Upper lobe of right lung (tissue), 1 donor: ENCODE results near the gene S1PR3. TPM values are rescaled to one million over a fixed set of nuclear protein-coding genes. Genes with fewer than 3 reads are reported as not detected.

ENCODE experiments used
- ATAC-seq: fragments of 200-7000 bp; cut with Tn5 transposase; one replicate; pipeline ENCODE4 v1.9.1; 2020; ENCODE audit warnings: mild to moderate bottlenecking, moderate library complexity
- DNase-seq: peaks from one replicate; pipeline ENCODE4 v3.0.0-alpha.2; 2020
- H3K27ac ChIP-seq: fragments of 200-600 bp; one replicate; pipeline ENCODE4 v1.8.0; 2022
- H3K27me3 ChIP-seq: fragments of 200-600 bp; one replicate; pipeline ENCODE4 v1.8.0; 2022; ENCODE audit warnings: mild to moderate bottlenecking
- H3K36me3 ChIP-seq: fragments of 200-600 bp; one replicate; pipeline ENCODE4 v1.8.0; 2022
- H3K4me1 ChIP-seq: fragments of 200-600 bp; one replicate; pipeline ENCODE4 v1.8.0; 2022
- H3K4me3 ChIP-seq: fragments of 200-600 bp; one replicate; pipeline ENCODE4 v1.8.0; 2022; ENCODE audit warnings: mild to moderate bottlenecking
- H3K9me3 ChIP-seq: fragments of 200-600 bp; one replicate; pipeline ENCODE4 v1.8.0; 2022
- intact Hi-C: fragments of 100-400 bp; cut with DNase I; formaldehyde crosslinking; loops from one replicate; pipeline ENCODE4 v1.11.0; 2022
- total RNA-seq: library from RNA; stranded (reverse); fragmentation: NEBNext Ultra II Directional; extraction: Animal tissue kit (Norgen Biotek cat#: 25700); gene quantifications from one replicate; pipeline ENCODE4 v1.2.1, GENCODE V29; 2021
- TF ChIP-seq, protein P1 (sequence below): fragments of 200-600 bp; IDR thresholded peaks from one replicate; pipeline ENCODE4 v1.8.0; 2022; ENCODE audit warnings: antibody characterized with exemption
- donor health status: DM: no; HTN: yes; CAD: no; lungs with severe emphysema.

S1PR3 gene
- total RNA-seq, 1 donor from 2014 or later: 10.2 TPM

GRCh38 chr9:88960632-88961031 is 30.6 kb upstream of the S1PR3 start:
- H3K4me3 ChIP-seq: no peak overlapping the region
- H3K27ac ChIP-seq: no peak overlapping the region
- intact Hi-C loops: no loop called here
- H3K4me1 ChIP-seq: no peaks in the 10 kb centered on the region
- H3K36me3 ChIP-seq: no peaks in the 10 kb centered on the region
- no peaks in the 10 kb centered on the region for H3K27me3 ChIP-seq
- ATAC-seq: no peak
- no peaks in the 10 kb centered on the region for H3K9me3 ChIP-seq
- TF ChIP-seq, protein P1, sequence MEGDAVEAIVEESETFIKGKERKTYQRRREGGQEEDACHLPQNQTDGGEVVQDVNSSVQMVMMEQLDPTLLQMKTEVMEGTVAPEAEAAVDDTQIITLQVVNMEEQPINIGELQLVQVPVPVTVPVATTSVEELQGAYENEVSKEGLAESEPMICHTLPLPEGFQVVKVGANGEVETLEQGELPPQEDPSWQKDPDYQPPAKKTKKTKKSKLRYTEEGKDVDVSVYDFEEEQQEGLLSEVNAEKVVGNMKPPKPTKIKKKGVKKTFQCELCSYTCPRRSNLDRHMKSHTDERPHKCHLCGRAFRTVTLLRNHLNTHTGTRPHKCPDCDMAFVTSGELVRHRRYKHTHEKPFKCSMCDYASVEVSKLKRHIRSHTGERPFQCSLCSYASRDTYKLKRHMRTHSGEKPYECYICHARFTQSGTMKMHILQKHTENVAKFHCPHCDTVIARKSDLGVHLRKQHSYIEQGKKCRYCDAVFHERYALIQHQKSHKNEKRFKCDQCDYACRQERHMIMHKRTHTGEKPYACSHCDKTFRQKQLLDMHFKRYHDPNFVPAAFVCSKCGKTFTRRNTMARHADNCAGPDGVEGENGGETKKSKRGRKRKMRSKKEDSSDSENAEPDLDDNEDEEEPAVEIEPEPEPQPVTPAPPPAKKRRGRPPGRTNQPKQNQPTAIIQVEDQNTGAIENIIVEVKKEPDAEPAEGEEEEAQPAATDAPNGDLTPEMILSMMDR: no peak
- DNase-seq: no peak

GRCh38 chr9:88965473-88965872 is 25.8 kb upstream of the S1PR3 start:
- Histone ChIP-seq H3K9me3 (no peaks in the 10 kb centered on the region), H3K4me3 (no peak overlapping the region), H3K4me1 (no peaks in the 10 kb centered on the region), H3K27ac (no peak overlapping the region), H3K36me3 (no peaks in the 10 kb centered on the region), H3K27me3 (no peaks in the 10 kb centered on the region)
- TF ChIP-seq, protein P1: no peak
- no peak for DNase-seq
- no peak for ATAC-seq
- intact Hi-C loops: no loop called here

- Histone ChIP-seq H3K9me3 (no peaks in the 10 kb centered on the region), H3K27me3 (no peaks in the 10 kb centered on the region), H3K27ac (no peak overlapping the region), H3K4me1 (no peaks in the 10 kb centered on the region), H3K4me3 (no peak overlapping the region), H3K36me3 (no peaks in the 10 kb centered on the region)
- TF ChIP-seq, protein P1: no peak
- intact Hi-C loops: no loop called here
- ATAC-seq: no peak
- no peak for DNase-seq
These were observed 24.2 kb upstream of the S1PR3 start for GRCh38 chr9:88966894-88967676.

- no peaks in the 10 kb centered on the region for H3K27me3 ChIP-seq
- DNase-seq (no peak), ATAC-seq (no peak)
- H3K4me3 ChIP-seq: no peak overlapping the region
- TF ChIP-seq, protein P1: no peak
- intact Hi-C loops: no loop called here
- H3K4me1 ChIP-seq: no peaks in the 10 kb centered on the region
- H3K36me3 ChIP-seq: no peaks in the 10 kb centered on the region
- no peak overlapping the region for H3K27ac ChIP-seq
- no peaks in the 10 kb centered on the region for H3K9me3 ChIP-seq
These were observed 22.5 kb upstream of the S1PR3 start for GRCh38 chr9:88968799-88969198.

DNA sequence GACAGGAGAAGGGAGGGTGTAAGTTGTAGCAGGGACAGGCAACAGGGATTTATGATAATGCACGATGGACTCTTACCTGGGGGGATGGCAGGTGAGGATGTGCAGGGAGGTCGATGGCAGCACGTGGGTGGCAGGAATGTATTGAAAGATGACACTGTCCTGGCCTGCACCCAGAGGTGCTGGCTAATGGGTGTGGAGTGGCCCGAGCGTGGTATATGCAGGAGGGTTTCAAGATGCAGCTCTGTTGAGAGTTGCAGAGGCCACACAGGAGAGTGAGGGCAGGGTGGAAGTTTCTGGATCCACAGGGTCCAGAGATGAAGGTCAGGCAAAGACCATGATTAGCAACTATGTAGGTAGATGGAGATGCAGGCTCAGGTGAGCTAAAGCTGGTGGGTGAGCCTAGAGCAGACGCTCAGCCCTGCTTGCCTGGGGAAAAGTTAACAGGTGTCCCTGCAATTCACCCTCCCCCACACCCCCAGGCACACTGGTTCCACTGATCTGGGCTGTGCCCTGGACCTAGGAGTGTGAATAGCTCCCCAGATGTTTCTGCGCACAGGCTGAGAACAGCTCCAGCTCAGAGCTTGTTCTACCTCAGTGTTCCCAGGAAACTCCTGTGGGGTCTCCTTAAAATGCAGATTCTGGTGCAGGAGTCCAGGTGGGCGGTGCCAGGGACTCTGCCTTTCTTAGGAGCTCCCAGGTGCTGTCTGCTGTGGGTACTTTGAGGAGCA is 21.5 kb upstream of the S1PR3 start:
- Histone ChIP-seq H3K27ac (no peak overlapping the region), H3K9me3 (no peaks in the 10 kb centered on the region), H3K4me1 (no peaks in the 10 kb centered on the region), H3K27me3 (no peaks in the 10 kb centered on the region), H3K4me3 (no peak overlapping the region), H3K36me3 (no peaks in the 10 kb centered on the region)
- no peak for ATAC-seq
- no peak for DNase-seq
- TF ChIP-seq, protein P1: no peak
- intact Hi-C loops: no loop called here
